Glutamatergic neuron (in vitro differentiated cells): ENCODE results near the gene KDM2B. TPM values are rescaled to one million over a fixed set of nuclear protein-coding genes. Genes with fewer than 3 reads are reported as not detected.

Experiments used
- DNase-seq: peaks from one replicate; pipeline ENCODE4 v3.0.0; 2022
- H3K27ac Mint-ChIP-seq: one replicate; pipeline ENCODE4 v1.8.0; 2020; ENCODE audit warnings: mild to moderate bottlenecking, mixed read lengths, inconsistent platforms; ENCODE audit not compliant: unreplicated experiment
- H3K27me3 Mint-ChIP-seq: one replicate; pipeline ENCODE4 v1.8.0; 2020; ENCODE audit warnings: mild to moderate bottlenecking, moderate library complexity, mixed read lengths, inconsistent platforms; ENCODE audit not compliant: unreplicated experiment
- H3K36me3 Mint-ChIP-seq: one replicate; pipeline ENCODE4 v1.8.0; 2020; ENCODE audit warnings: mild to moderate bottlenecking, mixed read lengths, inconsistent platforms; ENCODE audit not compliant: unreplicated experiment
- H3K4me1 Mint-ChIP-seq: one replicate; pipeline ENCODE4 v1.8.0; 2020; ENCODE audit warnings: mild to moderate bottlenecking, low read depth, mixed read lengths, inconsistent platforms; ENCODE audit not compliant: unreplicated experiment
- H3K4me3 Mint-ChIP-seq: one replicate; pipeline ENCODE4 v1.8.0; 2020; ENCODE audit warnings: mild to moderate bottlenecking, mixed read lengths, inconsistent platforms; ENCODE audit not compliant: unreplicated experiment
- H3K9me3 Mint-ChIP-seq: one replicate; pipeline ENCODE4 v1.8.0; 2020; ENCODE audit warnings: mild to moderate bottlenecking, moderate library complexity, mixed read lengths, inconsistent platforms; ENCODE audit not compliant: unreplicated experiment
- total RNA-seq: library from RNA; stranded (reverse); fragmentation: NEBNext Ultra II Directional; extraction: Animal tissue kit (Norgen Biotek cat#: 25700); gene quantifications from one replicate; pipeline ENCODE4 v1.2.1, GENCODE V29; 2021; ENCODE audit not compliant: unreplicated experiment
- TF ChIP-seq, protein P1 (sequence below): fragments of 200-600 bp; sonication (generic); IDR thresholded peaks from one replicate; pipeline ENCODE4 v1.5.0; 2021; ENCODE audit not compliant: partially characterized antibody, unreplicated experiment

The KDM2B gene
- total RNA-seq, 1 donor from 2014 or later, result 64.3 TPM

- TF ChIP-seq, protein P1, sequence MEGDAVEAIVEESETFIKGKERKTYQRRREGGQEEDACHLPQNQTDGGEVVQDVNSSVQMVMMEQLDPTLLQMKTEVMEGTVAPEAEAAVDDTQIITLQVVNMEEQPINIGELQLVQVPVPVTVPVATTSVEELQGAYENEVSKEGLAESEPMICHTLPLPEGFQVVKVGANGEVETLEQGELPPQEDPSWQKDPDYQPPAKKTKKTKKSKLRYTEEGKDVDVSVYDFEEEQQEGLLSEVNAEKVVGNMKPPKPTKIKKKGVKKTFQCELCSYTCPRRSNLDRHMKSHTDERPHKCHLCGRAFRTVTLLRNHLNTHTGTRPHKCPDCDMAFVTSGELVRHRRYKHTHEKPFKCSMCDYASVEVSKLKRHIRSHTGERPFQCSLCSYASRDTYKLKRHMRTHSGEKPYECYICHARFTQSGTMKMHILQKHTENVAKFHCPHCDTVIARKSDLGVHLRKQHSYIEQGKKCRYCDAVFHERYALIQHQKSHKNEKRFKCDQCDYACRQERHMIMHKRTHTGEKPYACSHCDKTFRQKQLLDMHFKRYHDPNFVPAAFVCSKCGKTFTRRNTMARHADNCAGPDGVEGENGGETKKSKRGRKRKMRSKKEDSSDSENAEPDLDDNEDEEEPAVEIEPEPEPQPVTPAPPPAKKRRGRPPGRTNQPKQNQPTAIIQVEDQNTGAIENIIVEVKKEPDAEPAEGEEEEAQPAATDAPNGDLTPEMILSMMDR, result no peak
- Mint-ChIP-seq H3K27ac (no peak overlapping the region), H3K4me3 (peak overlapping the region; percentile 45), H3K27me3 (peaks cover 4% of the 10 kb centered on the region), H3K4me1 (peaks cover 31% of the 10 kb centered on the region), H3K9me3 (peaks cover 5% of the 10 kb centered on the region), H3K36me3 (no peaks in the 10 kb centered on the region)
- no peak for DNase-seq
Measured at GRCh38 chr12:121576851-121577391, 3.9 kb downstream of the KDM2B start.

GRCh38 chr12:121575952-121576625 lies 4.7 kb downstream of the KDM2B start:
- DNase-seq, result no peak
- Mint-ChIP-seq H3K4me1 (peaks cover 25% of the 10 kb centered on the region), H3K36me3 (no peaks in the 10 kb centered on the region), H3K9me3 (peaks cover 5% of the 10 kb centered on the region), H3K4me3 (no peak overlapping the region), H3K27ac (no peak overlapping the region), H3K27me3 (peaks cover 4% of the 10 kb centered on the region)
- TF ChIP-seq, protein P1, result no peak

DNA sequence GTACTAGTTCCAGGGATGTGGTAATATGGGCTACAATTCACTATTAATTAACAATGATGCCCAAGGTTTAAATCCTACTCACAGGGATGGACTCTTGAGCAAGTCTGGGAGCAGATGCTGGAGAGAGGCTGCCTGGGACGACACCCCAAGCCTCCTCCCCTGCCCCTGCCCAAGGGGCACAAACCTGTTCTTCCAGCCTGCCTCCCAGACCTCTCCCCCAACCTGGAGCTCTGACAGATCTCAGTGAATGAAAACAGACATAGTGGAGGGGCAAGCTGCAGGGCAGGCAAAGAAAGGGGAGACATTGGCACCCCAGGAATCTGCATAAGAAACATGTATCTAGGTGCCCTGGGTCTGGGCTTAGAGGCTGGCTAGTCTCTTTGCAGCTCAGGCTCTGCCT lies 5.8 kb downstream of the KDM2B start:
- Mint-ChIP-seq H3K4me3 (no peak overlapping the region), H3K4me1 (peaks cover 20% of the 10 kb centered on the region), H3K36me3 (no peaks in the 10 kb centered on the region), H3K27me3 (peaks cover 1% of the 10 kb centered on the region), H3K9me3 (peaks cover 2% of the 10 kb centered on the region), H3K27ac (no peak overlapping the region)
- no peak for DNase-seq
- TF ChIP-seq, protein P1, result no peak

DNA sequence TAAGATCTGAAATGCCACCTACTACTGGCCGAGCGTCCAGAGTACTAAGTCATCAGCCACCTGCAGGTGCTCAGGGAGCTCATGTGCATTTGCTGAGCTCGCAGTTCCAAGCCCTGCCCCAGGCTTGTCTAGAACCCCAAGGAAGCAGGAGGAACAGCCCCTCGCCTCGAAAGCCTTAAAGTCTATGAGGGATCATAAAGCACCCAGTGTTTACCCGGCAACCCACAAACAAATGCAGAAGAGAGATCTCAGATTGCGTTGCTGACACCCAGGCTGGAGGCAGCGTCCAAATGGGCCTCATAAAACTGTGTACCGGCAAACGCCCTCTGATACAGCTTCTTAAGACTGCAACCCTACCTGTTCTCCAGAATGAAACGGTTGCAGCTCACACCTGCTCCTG lies 6.8 kb downstream of the KDM2B start:
- no peak overlapping the region for H3K27ac Mint-ChIP-seq
- peak overlapping the region; percentile 34 for H3K4me3 Mint-ChIP-seq
- no peak for DNase-seq
- peaks cover 23% of the 10 kb centered on the region for H3K4me1 Mint-ChIP-seq
- peaks cover 1% of the 10 kb centered on the region for H3K27me3 Mint-ChIP-seq
- H3K9me3 Mint-ChIP-seq, result peaks cover 2% of the 10 kb centered on the region
- no peaks in the 10 kb centered on the region for H3K36me3 Mint-ChIP-seq
- TF ChIP-seq, protein P1, result no peak

- Mint-ChIP-seq H3K4me1 (peaks cover 20% of the 10 kb centered on the region), H3K36me3 (no peaks in the 10 kb centered on the region), H3K27me3 (peaks cover 6% of the 10 kb centered on the region), H3K4me3 (no peak overlapping the region), H3K9me3 (peaks cover 2% of the 10 kb centered on the region), H3K27ac (no peak overlapping the region)
- no peak for DNase-seq
- TF ChIP-seq, protein P1, result no peak
Measured at GRCh38 chr12:121571920-121572319, 8.9 kb downstream of the KDM2B start.
